AG04450 (cell line): ENCODE measurements around the gene TGDS. TPM values are rescaled to one million over a fixed set of nuclear protein-coding genes. Genes with fewer than 3 reads are reported as not detected.

Source experiments
- CTCF ChIA-PET: fragments of 300-600, 350-600 bp; formaldehyde crosslinking; extraction: SDS; loops from one replicate; lab custom pipeline; 2022; ENCODE audit warnings: antibody characterized with exemption, inconsistent platforms; lab: Charles Lee
- POLR2A ChIA-PET: fragments of 350-600 bp; formaldehyde crosslinking; extraction: SDS; loops from one replicate; lab custom pipeline; 2021; ENCODE audit warnings: antibody characterized with exemption, inconsistent platforms; lab: Yijun Ruan, JAX
- DNase-seq: peaks from one replicate; pipeline ENCODE4 v3.0.0-alpha.2; 2011; ENCODE audit warnings: low read depth, low spot score
- H3K27ac ChIP-seq: one replicate; pipeline ENCODE4 v1.5.1; 2012; ENCODE audit warnings: low read depth, low read length, control low read depth
- H3K27me3 ChIP-seq: one replicate; pipeline ENCODE4 v1.6.0; 2012; ENCODE audit warnings: low read length; ENCODE audit not compliant: control insufficient read depth, insufficient read depth
- H3K4me3 ChIP-seq: 2 replicates; pipeline ENCODE4 v1.5.1; 2011; ENCODE audit warnings: mild to moderate bottlenecking, low read depth, low read length, control low read depth
- H3K9me3 ChIP-seq: 2 replicates; pipeline ENCODE4 v1.5.1; 2012; ENCODE audit warnings: low read length; ENCODE audit not compliant: control insufficient read depth, insufficient read depth
- CTCF ChIP-seq: IDR thresholded peaks from 2 replicates; pipeline ENCODE4 v1.5.1; 2011; ENCODE audit warnings: low read depth, low read length, control low read depth, inconsistent platforms
- polyA plus RNA-seq: library from polyadenylated mRNA; depleted of rRNA; stranded (reverse); fragments of >200 nt; gene quantifications from 2 replicates; pipeline ENCODE4 v1.2.3, GENCODE V29; 2011

The TGDS gene
- polyA plus RNA-seq, 1 experiment, result 21.7 TPM

GRCh38 chr13:94632226-94632980 lies 36.5 kb upstream of the TGDS start:
- Histone ChIP-seq H3K27ac (no peak overlapping the region), H3K9me3 (no peaks in the 10 kb centered on the region), H3K4me3 (no peak overlapping the region), H3K27me3 (no peaks in the 10 kb centered on the region)
- no peak for TF ChIP-seq CTCF
- DNase-seq, result no peak
- ChIA-PET POLR2A (no interaction called here), CTCF (no interaction called here)

- TF ChIP-seq CTCF, result no peak
- Histone ChIP-seq H3K9me3 (no peaks in the 10 kb centered on the region), H3K27me3 (no peaks in the 10 kb centered on the region), H3K27ac (no peak overlapping the region), H3K4me3 (no peak overlapping the region)
- POLR2A ChIA-PET, result no interaction called here
- CTCF ChIA-PET, result interaction anchor here (1.3 to 4.2 kb wide), 2 partner anchors 11 to 13 kb away, joined by 5 to 35 read pairs; no protein-coding TSS in a partner anchor
- DNase-seq, result no peak
These were observed 34.9 kb upstream of the TGDS start for GRCh38 chr13:94630858-94631257.

GRCh38 chr13:94623316-94623715 lies 27.4 kb upstream of the TGDS start:
- CTCF ChIA-PET, result no interaction called here
- Histone ChIP-seq H3K27ac (no peak overlapping the region), H3K9me3 (no peaks in the 10 kb centered on the region), H3K4me3 (no peak overlapping the region), H3K27me3 (no peaks in the 10 kb centered on the region)
- POLR2A ChIA-PET, result no interaction called here
- DNase-seq, result no peak
- no peak for TF ChIP-seq CTCF

GRCh38 chr13:94622344-94622743 lies 26.4 kb upstream of the TGDS start:
- Histone ChIP-seq H3K4me3 (no peak overlapping the region), H3K9me3 (no peaks in the 10 kb centered on the region), H3K27ac (no peak overlapping the region), H3K27me3 (no peaks in the 10 kb centered on the region)
- CTCF ChIA-PET, result interaction anchor here (0.6 to 3.6 kb wide), 3 partner anchors 12 to 192 kb away, joined by 3 to 56 read pairs (median 4); no protein-coding TSS in a partner anchor
- DNase-seq, result no peak
- POLR2A ChIA-PET, result no interaction called here
- no peak for TF ChIP-seq CTCF

- no peaks in the 10 kb centered on the region for H3K9me3 ChIP-seq
- ChIA-PET CTCF (interaction anchor here (0.6 to 6.3 kb wide), 27 partner anchors 9 to 1089 kb away, joined by 3 to 67 read pairs (median 4); partner anchors contain the start of gene GPR180), POLR2A (no interaction called here)
These were observed 24.4 kb upstream of the TGDS start for GRCh38 chr13:94620286-94620896.

More at GRCh38 chr13:94620286-94620896, 24.4 kb upstream of the TGDS start:
- no peaks in the 10 kb centered on the region for H3K27me3 ChIP-seq
- no peak for DNase-seq
- no peak overlapping the region for H3K27ac ChIP-seq
- H3K4me3 ChIP-seq, result no peak overlapping the region
- peak; percentile 85 for TF ChIP-seq CTCF
